SU-DHL-6 (cell line): ENCODE results near the gene WNT7A.

Experiments used
- H2AFZ ChIP-seq: fragments of 200-600 bp; sonication (generic); 2 replicates; pipeline ENCODE4 v1.6.1; 2014; ENCODE audit warnings: low read depth, mild to moderate bottlenecking, moderate library complexity, mixed read lengths, antibody characterized with exemption, low read length; ENCODE audit not compliant: severe bottlenecking
- H3F3A ChIP-seq: fragments of 200-600 bp; shearing (Covaris generic); 2 replicates; pipeline ENCODE4 v1.6.0; 2016; ENCODE audit warnings: antibody characterized with exemption, mild to moderate bottlenecking; ENCODE audit not compliant: insufficient read depth
- H3K27ac ChIP-seq: fragments of 200-600 bp; sonication (generic); 2 replicates; pipeline ENCODE4 v1.5.1; 2016; ENCODE audit warnings: low read depth, mild to moderate bottlenecking, low read length, moderate library complexity, mixed read lengths
- H3K27me3 ChIP-seq: fragments of 200-600 bp; sonication (generic), shearing (Covaris generic); 2 replicates; pipeline ENCODE4 v1.6.0; 2014; ENCODE audit warnings: mild to moderate bottlenecking, low read length
- H3K36me3 ChIP-seq: fragments of 200-600 bp; sonication (generic); 2 replicates; pipeline ENCODE4 v1.6.1; 2014; ENCODE audit warnings: mild to moderate bottlenecking, low read length, mixed read lengths
- H3K4me2 ChIP-seq: fragments of 300-600, 200-600 bp; shearing (Covaris generic), sonication (generic); 2 replicates; pipeline ENCODE4 v1.6.0; 2014; ENCODE audit warnings: low read length, low read depth, mild to moderate bottlenecking; ENCODE audit not compliant: poor library complexity, severe bottlenecking
- H3K4me3 ChIP-seq: fragments of 200-600 bp; sonication (generic); 2 replicates; pipeline ENCODE4 v1.5.1; 2014; ENCODE audit warnings: antibody characterized with exemption, low read length, mild to moderate bottlenecking, mixed read lengths; ENCODE audit not compliant: insufficient read depth, poor library complexity, severe bottlenecking
- H3K79me2 ChIP-seq: fragments of 200-600 bp; sonication (generic); 2 replicates; pipeline ENCODE4 v1.6.1; 2014; ENCODE audit warnings: mild to moderate bottlenecking, low read length, moderate library complexity; ENCODE audit not compliant: insufficient read depth
- H3K9ac ChIP-seq: fragments of 200-600 bp; sonication (generic); 2 replicates; pipeline ENCODE4 v1.7.0; 2014; ENCODE audit warnings: mild to moderate bottlenecking, low read length
- H3K9me2 ChIP-seq: fragments of 200-600 bp; sonication (generic); replicated peaks from 2 replicates; pipeline ENCODE4 v1.6.1; 2014; ENCODE audit warnings: low read length; ENCODE audit not compliant: insufficient read depth
- H3K9me3 ChIP-seq: fragments of 200-600 bp; sonication (generic); 2 replicates; pipeline ENCODE4 v1.6.1; 2014; ENCODE audit warnings: low read length, mixed read lengths; ENCODE audit not compliant: insufficient read depth
- H4K20me1 ChIP-seq: fragments of 200-600 bp; sonication (generic); 2 replicates; pipeline ENCODE4 v1.6.1; 2014; ENCODE audit warnings: low read depth, mild to moderate bottlenecking, antibody characterized with exemption, low read length, moderate library complexity, mixed read lengths
- EZH2phosphoT487 ChIP-seq: fragments of 200-600 bp; sonication (generic), shearing (Covaris generic); conservative IDR thresholded peaks from 2 replicates; pipeline ENCODE4 v1.6.1; 2018; ENCODE audit warnings: mild to moderate bottlenecking, antibody characterized with exemption, low read length, moderate library complexity, mixed read lengths
- TF ChIP-seq, protein P1 (sequence below): fragments of 200-600 bp; sonication (generic); IDR thresholded peaks from one replicate; pipeline ENCODE4 v1.5.1; 2017; ENCODE audit warnings: antibody characterized with exemption, mild to moderate bottlenecking, low read length, moderate library complexity; ENCODE audit not compliant: insufficient read depth, poor library complexity, severe bottlenecking

Gene WNT7A

DNA sequence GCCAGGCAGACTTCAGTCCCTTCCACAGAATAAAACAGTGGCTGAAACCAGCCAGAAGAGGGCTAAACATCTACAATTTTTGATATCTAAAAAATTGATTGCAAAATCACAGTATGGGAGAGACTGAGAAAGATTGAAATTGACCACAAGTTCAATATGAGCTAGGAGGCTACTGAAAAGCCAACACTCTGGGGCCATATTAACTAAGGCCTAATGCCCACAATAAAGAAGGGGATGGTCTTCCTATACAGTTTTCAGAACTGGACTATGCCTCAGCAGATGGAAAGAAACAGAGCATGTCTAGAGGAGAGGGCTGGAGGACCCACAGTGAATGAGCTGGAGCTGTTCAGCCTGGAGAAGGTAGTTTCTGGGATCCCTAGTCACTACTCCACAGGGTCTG, 53.2 kb downstream of the WNT7A start:
- Histone ChIP-seq H4K20me1 (no peaks in the 10 kb centered on the region), H3K36me3 (no peaks in the 10 kb centered on the region), H3K4me2 (no peak overlapping the region), H3K27ac (no peak overlapping the region), H3K9ac (no peak overlapping the region), H3F3A (no peaks in the 10 kb centered on the region), H3K9me2 (no peaks in the 10 kb centered on the region), H3K27me3 (no peaks in the 10 kb centered on the region), H2AFZ (no peak overlapping the region), H3K79me2 (no peaks in the 10 kb centered on the region), H3K9me3 (no peaks in the 10 kb centered on the region), H3K4me3 (no peak overlapping the region)
- TF ChIP-seq EZH2phosphoT487: no peak
- TF ChIP-seq, protein P1, sequence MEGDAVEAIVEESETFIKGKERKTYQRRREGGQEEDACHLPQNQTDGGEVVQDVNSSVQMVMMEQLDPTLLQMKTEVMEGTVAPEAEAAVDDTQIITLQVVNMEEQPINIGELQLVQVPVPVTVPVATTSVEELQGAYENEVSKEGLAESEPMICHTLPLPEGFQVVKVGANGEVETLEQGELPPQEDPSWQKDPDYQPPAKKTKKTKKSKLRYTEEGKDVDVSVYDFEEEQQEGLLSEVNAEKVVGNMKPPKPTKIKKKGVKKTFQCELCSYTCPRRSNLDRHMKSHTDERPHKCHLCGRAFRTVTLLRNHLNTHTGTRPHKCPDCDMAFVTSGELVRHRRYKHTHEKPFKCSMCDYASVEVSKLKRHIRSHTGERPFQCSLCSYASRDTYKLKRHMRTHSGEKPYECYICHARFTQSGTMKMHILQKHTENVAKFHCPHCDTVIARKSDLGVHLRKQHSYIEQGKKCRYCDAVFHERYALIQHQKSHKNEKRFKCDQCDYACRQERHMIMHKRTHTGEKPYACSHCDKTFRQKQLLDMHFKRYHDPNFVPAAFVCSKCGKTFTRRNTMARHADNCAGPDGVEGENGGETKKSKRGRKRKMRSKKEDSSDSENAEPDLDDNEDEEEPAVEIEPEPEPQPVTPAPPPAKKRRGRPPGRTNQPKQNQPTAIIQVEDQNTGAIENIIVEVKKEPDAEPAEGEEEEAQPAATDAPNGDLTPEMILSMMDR: no peak

DNA sequence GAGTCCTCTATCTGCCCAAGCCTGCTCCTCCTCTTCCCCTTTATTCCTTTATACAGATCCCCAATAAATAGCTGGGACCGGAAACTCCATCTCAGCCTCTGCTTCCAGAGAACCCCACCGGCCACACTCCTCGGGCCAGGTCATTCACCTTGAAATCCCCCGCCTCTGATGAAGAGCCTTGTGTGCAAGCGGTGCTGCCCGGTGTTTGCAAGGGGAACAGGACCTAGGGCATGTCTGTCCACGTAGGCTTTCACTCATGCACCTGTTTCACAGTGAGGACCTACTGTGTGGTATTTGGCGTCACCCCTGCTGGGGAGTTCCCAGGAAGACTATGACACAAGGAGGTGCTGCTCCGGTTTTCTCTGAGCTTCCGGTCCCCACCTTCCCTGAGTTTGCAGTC, 54.0 kb downstream of the WNT7A start:
- no peaks in the 10 kb centered on the region for H3K27me3 ChIP-seq
- no peak overlapping the region for H3K9ac ChIP-seq
- H2AFZ ChIP-seq: no peak overlapping the region
- no peak overlapping the region for H3K27ac ChIP-seq
- no peaks in the 10 kb centered on the region for H3K9me3 ChIP-seq
- no peaks in the 10 kb centered on the region for H3K9me2 ChIP-seq
- H3K36me3 ChIP-seq: no peaks in the 10 kb centered on the region
- H3K4me3 ChIP-seq: no peak overlapping the region
- no peaks in the 10 kb centered on the region for H3K79me2 ChIP-seq
- H3K4me2 ChIP-seq: no peak overlapping the region
- TF ChIP-seq, protein P1: no peak
- no peak for TF ChIP-seq EZH2phosphoT487
- H3F3A ChIP-seq: no peaks in the 10 kb centered on the region
- no peaks in the 10 kb centered on the region for H4K20me1 ChIP-seq

DNA sequence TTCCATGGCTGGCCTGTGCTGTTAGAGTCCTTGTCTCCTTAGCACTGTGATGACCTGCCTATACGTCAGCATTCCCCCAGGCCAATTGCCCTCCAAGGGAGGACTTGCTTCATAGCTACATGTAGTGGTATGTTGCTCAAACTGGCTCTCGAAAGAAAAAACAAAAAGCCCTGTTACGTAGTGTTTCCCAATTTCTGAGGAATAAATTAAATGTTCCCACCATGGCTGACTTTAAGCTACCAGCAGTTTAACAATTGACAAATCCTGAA, 54.6 kb downstream of the WNT7A start:
- H3K9ac ChIP-seq: no peak overlapping the region
- H4K20me1 ChIP-seq: no peaks in the 10 kb centered on the region
- TF ChIP-seq, protein P1: no peak
- TF ChIP-seq EZH2phosphoT487: no peak
- H3K27me3 ChIP-seq: no peaks in the 10 kb centered on the region
- no peaks in the 10 kb centered on the region for H3K9me2 ChIP-seq
- H3K9me3 ChIP-seq: no peaks in the 10 kb centered on the region
- H3K4me2 ChIP-seq: no peak overlapping the region
- H3K27ac ChIP-seq: no peak overlapping the region
- H3F3A ChIP-seq: no peaks in the 10 kb centered on the region
- no peaks in the 10 kb centered on the region for H3K79me2 ChIP-seq
- H3K36me3 ChIP-seq: no peaks in the 10 kb centered on the region
- H3K4me3 ChIP-seq: no peak overlapping the region
- H2AFZ ChIP-seq: no peak overlapping the region
